H54 (cell line): Measurements from ENCODE around the gene TRAPPC3.

Source experiments
- DNase-seq: peaks from one replicate; pipeline ENCODE4 v3.0.0; 2011; ENCODE audit warnings: low spot score, mixed read lengths; ENCODE audit not compliant: insufficient read length
- FAIRE-seq: peaks from 3 replicates; lab custom pipeline; 2011; peaks lifted over from hg19 to GRCh38; lab: Jason Lieb, UNC
- POLR2A ChIP-seq: IDR thresholded peaks from 2 replicates; pipeline ENCODE4 v1.6.1; 2011; ENCODE audit warnings: low read depth, mild to moderate bottlenecking, low read length

Gene TRAPPC3

DNA sequence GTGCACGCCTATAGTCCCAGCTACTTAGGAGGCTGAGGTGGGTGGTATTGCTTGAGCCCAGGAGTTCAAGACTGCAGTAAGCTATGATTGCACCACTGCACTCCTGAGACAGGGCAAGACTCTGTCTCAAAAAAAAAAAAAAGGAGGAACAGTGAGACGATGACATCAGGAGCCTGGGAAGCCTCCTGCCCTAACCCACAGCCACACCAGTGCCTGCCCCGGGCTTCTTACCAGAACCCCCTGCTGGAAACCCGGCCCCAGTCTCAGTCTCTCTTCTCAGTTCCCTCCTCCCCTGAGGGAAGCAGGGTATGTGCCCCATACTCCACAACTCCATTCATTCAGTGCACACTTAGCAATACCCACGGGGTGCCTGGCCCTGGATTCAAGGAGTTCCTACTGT, 33.4 kb downstream of the TRAPPC3 start:
- TF ChIP-seq POLR2A: no peak
- FAIRE-seq (no peak), DNase-seq (no peak)

DNA sequence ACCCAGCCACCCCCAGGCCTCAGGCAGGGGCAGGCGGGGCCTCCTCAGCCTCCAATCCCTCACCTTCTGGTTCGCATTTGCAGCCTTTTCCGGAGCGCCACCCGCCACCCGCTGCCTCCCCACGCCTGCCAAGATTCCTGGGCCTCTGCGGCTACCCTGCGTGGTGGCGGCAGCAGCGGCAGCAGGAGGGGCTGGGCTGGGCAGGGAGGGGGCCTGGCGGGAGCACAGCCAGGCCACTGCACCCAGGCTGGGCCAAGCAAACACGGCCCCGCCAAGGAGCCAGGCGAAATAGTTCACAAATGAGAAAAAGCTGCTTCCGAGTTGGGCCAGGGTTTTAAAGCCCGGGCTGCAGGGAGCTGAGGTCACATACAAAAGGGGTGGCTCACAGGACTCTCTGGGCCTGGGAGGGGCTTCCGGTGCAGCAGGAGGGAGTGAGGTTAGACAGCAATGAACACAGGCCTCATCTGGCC, 34.1 kb downstream of the TRAPPC3 start:
- peak; percentile 88 for DNase-seq
- TF ChIP-seq POLR2A: peak; percentile 43
- FAIRE-seq: no peak

DNA sequence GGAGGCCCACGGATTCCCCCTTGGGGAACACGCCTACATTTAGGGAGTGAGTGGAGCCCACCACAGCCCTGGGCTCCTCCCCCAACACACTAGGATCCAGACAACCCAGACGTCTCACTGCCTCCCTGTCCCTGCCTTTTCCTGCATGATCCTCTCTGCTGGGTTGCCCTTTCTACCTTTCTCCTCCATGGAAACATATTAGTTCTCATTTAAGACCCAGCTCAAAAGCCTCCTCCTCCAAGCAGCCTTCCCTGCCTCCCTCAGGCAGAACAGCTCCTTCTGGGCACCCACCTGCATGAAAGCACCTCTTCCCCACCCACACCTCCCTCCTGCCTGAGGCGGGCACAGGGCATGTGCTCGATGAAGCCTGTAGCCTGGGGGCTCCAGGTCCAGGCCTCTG, 34.9 kb downstream of the TRAPPC3 start:
- no peak for TF ChIP-seq POLR2A
- FAIRE-seq (no peak), DNase-seq (no peak)

DNA sequence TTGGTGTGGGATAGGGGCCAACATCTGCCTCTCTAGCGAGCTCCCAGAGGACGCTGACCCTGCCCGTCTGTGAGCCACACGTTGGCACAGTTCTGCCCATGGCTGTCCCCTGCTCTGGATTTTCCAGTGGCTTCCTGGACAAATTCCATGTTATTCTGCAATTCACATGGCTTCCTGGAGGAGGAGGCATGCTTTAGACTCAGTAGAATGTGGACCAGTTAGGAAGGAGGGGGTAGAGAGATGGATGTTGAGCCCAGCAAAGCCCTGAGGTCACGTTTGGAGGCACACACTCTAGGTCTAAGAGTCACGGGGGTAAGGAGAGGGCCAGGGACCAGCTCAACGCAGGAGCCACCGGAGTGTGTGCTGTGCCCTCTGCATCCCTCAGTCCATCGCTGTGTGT, 36.5 kb downstream of the TRAPPC3 start:
- FAIRE-seq: no peak
- no peak for TF ChIP-seq POLR2A
- DNase-seq: no peak

DNA sequence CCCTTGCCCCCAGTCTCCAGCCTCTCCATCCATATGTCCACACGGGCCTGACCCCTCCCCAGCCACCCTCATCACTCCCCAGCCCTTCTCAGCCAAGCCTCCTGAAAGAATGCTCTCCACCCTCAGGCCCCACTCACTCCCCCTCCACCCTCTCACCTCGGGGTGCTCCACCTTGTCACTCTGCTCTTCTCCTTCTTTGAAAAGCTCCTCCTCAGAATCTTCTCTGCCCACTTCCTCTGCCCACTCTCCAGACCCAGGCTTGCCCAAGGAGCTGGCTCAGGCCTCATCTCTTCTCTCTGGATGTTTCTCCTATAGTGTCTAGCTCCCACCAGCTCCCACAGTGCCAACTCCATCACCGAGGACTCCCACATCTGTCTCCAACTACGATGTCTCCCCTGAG, 38.1 kb downstream of the TRAPPC3 start:
- no peak for TF ChIP-seq POLR2A
- FAIRE-seq (no peak), DNase-seq (no peak)

DNA sequence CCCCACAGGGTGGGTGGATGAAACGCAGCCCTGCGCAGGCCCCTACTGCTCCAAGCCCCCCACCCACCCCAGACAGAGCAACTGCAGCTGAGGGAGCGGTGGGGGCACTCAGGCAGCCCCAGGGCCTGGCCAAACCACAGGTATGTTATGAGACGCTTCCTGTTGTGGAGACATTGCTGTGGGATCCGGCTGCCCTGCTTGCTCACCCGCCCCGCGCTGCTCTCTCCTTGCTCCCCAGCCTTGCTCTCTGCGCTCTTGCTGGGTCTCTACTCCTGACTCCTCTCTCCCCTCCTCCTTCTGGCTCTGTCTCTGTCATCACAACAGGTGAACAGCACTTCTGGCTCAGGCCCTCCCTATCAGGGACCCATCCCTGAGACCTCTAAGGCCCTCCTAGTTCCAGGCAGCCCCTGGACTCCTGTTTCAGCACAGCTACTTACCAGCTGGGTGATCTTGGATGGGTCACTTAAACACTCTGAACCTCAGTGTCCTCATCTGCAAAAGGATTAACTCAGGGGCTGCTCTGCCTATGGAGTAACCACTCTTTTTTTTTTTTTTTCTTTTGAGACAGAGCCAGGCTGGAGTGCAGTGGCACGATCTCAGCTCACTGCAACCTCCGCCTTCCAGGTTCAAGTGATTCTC, 40.1 kb downstream of the TRAPPC3 start:
- FAIRE-seq: no peak
- peak; percentile 89 for DNase-seq
- no peak for TF ChIP-seq POLR2A

DNA sequence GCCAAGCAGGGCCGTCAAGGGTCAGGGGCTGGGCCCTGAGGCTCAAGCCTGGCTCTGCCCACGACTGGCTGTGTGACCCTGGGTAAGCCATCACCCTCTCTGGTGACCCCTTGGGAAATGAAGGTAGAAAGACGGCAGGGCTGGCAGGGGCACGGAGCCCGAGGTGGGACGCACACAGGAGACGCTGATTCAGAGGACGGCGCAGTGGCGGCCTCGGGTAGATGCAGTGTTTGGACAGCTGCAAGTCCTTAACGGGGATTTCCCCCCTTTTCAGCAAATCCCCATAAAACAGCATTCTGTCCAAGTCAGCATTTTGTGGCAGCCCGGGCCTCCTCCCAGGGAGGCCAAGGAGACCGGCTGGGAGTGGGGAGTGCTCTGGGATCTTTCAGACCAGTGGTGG, 41.0 kb downstream of the TRAPPC3 start:
- no peak for FAIRE-seq
- TF ChIP-seq POLR2A: no peak
- no peak for DNase-seq

DNA sequence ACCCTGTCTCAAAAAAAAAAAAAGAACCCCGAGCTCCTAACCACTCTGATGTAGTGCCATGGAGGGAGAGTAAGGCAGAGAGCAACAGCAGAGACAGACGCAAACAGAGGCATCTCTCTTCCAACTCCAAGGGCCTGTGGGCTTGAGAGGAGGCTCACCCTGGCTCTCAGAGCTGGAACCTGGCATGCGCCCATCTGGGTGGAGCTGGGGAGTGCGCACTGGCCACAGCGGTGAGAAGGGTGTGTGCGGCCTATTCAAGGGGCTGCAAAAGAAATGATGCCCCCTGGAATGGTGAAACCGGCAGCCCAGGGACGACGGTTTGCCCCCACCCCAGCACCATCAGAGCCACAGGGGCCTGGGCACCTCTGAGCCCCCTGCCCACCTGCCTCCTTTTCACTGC, 41.9 kb downstream of the TRAPPC3 start:
- TF ChIP-seq POLR2A: no peak
- DNase-seq (no peak), FAIRE-seq (no peak)

DNA sequence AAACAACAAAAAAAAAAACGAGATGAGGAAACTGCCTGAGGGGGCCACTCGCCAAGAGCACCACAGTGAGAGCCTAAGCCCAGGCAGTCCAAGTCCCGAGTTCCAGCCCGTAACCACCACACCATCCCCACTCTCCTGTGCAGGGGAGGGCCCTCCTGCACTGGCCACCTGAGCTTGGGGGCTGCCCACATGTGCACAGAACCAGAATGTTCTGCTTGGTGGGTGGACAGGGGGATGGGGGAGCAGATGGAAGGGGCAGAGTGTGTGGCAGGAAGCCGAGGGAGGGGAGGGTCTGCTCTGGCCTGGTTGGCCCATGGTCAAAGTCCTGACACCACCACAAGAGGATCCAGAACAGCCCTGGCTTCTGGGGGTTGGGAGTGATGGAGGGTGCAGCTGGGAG, 43.0 kb downstream of the TRAPPC3 start:
- DNase-seq (no peak), FAIRE-seq (no peak)
- TF ChIP-seq POLR2A: no peak

DNA sequence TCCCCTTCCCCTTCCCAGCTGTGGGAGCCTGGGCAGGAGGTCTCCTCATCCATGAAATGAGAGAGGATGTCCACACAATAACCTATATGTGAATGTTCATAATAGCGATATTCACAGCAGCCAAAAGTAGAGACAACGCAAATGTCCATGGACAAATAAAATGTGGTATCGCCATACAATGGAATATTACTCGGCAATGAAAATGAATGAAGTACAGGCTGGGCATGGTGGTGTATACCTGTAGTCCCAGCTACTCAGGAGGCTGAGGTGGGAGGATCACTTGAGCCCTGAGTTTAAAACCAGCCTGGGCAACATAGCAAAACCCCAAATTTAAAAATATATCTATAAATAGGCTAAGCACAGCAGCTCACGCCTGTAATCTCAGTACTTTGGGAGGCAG, 47.7 kb downstream of the TRAPPC3 start:
- TF ChIP-seq POLR2A: no peak
- DNase-seq (no peak), FAIRE-seq (no peak)

DNA sequence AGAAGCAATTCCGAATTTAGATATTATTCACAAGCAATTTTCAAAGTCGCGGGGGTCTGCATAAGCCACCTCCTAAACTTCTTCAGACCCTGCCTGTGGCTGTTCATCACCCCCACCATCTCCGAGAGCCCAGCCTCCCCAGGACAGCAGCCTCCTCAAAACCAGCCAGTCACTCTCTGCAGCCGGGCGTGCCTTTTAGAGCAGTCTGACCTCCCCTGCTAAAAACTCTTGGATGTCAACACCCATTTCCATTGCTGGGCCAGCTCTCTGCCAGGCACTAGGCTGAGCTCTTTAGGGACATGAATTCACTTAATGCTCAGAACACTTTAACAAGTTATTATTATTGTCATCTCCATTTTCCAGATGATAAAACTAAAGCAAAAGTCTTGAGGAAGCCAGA, 48.9 kb downstream of the TRAPPC3 start:
- FAIRE-seq: no peak
- TF ChIP-seq POLR2A: no peak

DNA sequence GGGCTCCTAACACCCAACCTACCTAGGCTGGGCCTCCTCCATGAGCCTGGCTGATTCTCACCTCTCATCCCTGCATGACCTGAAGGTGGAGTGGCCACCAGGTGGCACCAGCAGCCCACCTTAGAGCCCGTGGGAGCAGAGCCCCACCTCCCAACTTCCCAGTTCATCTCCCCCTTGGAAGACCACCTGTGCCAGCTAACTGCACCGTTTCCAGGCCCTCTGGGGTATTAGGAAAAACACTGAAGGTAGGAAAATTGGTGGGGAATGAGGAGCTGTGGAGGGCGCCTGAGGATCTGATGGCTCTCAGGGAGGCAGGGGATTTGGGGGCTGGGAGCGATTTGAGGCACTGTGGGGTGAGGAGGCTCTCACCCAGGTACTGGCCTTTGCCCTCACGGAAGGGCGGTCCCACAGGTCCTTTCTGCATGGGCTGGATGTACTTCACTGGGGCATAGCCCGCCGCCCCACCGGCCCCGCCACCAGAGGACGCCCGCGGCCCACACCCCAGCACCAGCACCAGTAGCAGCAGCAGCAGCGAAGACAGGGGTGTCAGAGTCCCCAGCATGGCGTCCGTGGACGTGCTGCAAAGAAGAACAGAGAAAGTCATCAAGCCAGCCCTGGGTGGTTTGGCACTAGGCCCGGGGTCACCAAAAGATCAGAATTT, 49.5 kb downstream of the TRAPPC3 start:
- FAIRE-seq: no peak
- DNase-seq: peak; percentile 78
- TF ChIP-seq POLR2A: no peak

More for the DNA sequence above, 48.9 kb downstream of the TRAPPC3 start:
- DNase-seq: no peak

DNA sequence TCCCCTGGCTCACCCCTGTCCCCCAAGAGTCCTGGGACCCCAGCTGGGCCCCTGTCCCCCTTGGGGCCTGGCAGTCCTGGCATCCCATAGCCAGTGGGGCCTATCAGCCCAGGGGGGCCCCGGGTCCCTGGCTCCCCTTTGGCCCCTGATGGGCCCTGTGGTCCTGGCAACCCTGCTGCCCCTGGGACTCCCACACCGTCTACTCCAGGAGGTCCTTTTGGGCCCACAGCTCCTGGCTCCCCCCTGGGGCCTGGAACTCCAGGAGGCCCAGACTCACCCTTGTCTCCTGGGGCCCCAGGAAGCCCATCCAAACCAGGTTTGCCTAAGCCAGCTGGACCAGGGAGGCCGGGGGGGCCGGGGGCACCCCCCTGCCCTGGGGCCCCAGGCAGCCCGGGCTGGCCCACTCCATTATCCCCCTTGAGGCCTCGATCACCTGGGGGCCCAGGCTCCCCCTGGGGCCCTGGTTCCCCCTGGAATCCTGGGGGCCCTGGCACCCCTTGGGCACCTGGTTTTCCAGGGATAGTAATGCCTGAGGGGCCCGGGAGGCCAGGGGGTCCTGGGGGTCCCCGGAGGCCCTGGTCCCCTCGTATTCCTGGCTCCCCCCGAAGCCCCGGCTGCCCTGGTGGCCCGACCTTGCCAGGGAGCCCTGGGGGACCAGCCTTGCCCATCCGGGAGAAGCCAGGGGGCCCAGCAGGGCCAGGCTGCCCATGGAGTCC, 50.5 kb downstream of the TRAPPC3 start:
- FAIRE-seq: no peak
- no peak for TF ChIP-seq POLR2A
- no peak for DNase-seq
